ENCODE data around the gene ZFAND6.

Gene ZFAND6

DNA sequence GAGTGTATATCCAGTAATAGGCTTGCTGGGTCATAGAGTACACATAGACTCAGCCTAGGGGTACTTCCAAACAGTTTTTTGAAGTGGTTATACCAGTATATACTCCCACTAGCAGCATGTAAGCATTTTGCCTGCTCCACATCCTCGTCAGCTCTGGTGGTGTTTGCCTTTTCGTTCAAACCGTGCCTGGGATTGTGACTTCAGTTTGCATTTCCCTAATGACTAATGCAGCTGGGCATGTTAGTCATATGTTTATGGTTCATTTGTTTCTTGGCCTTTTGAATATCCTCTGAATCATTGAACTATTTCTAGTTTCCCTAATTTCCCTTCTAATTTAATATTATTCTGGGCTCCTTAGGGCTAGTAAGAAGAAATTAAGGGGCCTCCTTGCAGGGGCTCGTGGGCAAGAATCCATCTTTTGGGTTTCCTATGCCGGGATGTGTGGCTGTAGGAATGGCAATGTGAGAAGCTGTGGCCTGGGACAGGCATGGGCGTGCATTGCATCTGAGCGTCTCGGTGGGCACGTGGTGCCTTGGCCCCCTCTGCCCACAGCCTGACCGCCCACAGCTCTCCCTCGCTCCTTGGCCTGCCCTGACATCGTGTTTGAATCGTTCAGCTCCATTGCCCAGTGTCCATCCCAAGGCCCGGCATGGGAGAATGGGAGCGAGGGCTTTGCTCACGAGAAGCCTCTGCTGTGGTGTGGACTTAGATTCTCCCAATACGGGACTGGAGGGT, 119.7 kb downstream of the ZFAND6 start:
- peak overlapping the region; percentile 51 for H3K27ac ChIP-seq (ENCODE audit: low read depth, low read length)
- no peaks in the 10 kb centered on the region for H3K9me3 ChIP-seq (ENCODE audit: control insufficient read depth in 5 of 5, low read length in 5 of 5)
- H3K4me1 ChIP-seq (ENCODE audit: control insufficient read depth in 5 of 5, insufficient read depth in 5 of 5, low read length in 5 of 5), result peaks cover 2 to 71% (median 58%) of the 10 kb centered on the region in 5 donors
- H3K36me3 ChIP-seq (ENCODE audit: control insufficient read depth in 5 of 5, insufficient read depth in 5 of 5, low read length in 5 of 5), result peaks cover 2 to 91% (median 78%) of the 10 kb centered on the region in 5 donors
- no peak overlapping the region for H3K9ac ChIP-seq (ENCODE audit: low read length in 5 of 5)
- no peak overlapping the region for H3K4me3 ChIP-seq (ENCODE audit: low read depth in 1 of 5, low read length in 5 of 5)
- H3K27me3 ChIP-seq (ENCODE audit: control insufficient read depth in 5 of 5, insufficient read depth in 4 of 5, low read length in 5 of 5), result no peaks in the 10 kb centered on the region

DNA sequence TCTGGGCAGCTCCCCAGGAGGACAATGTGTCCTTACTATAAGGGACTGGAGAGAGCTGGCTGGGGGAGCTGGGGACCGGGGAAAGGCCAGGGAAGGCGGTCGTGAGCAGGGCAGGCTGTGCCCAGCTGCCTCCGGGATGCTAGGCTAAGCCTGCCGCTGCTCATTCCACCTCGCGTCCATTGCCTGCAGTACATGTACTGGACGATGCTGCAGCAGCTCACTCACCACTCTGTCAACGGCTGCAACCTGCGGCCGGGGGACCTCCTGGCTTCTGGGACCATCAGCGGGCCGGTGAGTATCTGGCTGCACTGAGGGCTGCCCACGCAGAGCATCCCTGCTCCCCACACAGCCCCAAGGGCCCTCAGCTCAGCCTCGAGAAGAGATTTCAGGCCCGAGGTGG, 120.5 kb downstream of the ZFAND6 start:
- Histone ChIP-seq H3K9me3 (ENCODE audit: control insufficient read depth in 5 of 5, low read length in 5 of 5) (no peaks in the 10 kb centered on the region), H3K36me3 (ENCODE audit: control insufficient read depth in 5 of 5, insufficient read depth in 5 of 5, low read length in 5 of 5) (peaks cover 2 to 93% (median 82%) of the 10 kb centered on the region in 5 donors), H3K27me3 (ENCODE audit: control insufficient read depth in 5 of 5, insufficient read depth in 4 of 5, low read length in 5 of 5) (no peaks in the 10 kb centered on the region), H3K9ac (ENCODE audit: low read length in 5 of 5) (peak overlapping the region in 1 of 5 donors; percentile 19), H3K27ac (ENCODE audit: low read depth, low read length) (peak overlapping the region; percentile 51), H3K4me3 (ENCODE audit: low read depth in 1 of 5, low read length in 5 of 5) (no peak overlapping the region), H3K4me1 (ENCODE audit: control insufficient read depth in 5 of 5, insufficient read depth in 5 of 5, low read length in 5 of 5) (peaks cover 2 to 63% (median 56%) of the 10 kb centered on the region in 5 donors)

DNA sequence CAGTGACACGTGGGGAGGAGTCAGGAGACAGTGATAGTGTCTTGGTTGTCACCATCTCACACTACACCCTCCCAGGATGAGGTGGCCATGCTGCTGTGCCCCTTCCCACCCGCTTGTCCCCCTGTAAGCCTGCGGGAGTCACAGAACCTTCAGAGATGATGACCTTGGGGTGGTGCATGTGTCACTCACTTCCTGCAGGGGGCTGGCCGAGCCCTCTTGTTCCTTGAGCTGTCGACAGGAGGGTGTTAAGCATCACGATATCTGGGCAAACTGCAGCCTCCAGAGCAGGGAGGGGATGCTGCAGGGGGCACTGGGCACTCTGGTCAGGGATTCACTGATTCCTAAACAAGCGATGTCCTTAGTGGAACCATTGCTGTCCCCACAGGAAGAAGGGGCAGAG, 121.0 kb downstream of the ZFAND6 start:
- Histone ChIP-seq H3K9ac (ENCODE audit: low read length in 5 of 5) (no peak overlapping the region), H3K9me3 (ENCODE audit: control insufficient read depth in 5 of 5, low read length in 5 of 5) (no peaks in the 10 kb centered on the region), H3K36me3 (ENCODE audit: control insufficient read depth in 5 of 5, insufficient read depth in 5 of 5, low read length in 5 of 5) (peaks cover 2 to 93% (median 82%) of the 10 kb centered on the region in 5 donors), H3K4me1 (ENCODE audit: control insufficient read depth in 5 of 5, insufficient read depth in 5 of 5, low read length in 5 of 5) (peaks cover 2 to 58% (median 53%) of the 10 kb centered on the region in 5 donors), H3K27ac (ENCODE audit: low read depth, low read length) (no peak overlapping the region), H3K4me3 (ENCODE audit: low read depth in 1 of 5, low read length in 5 of 5) (no peak overlapping the region), H3K27me3 (ENCODE audit: control insufficient read depth in 5 of 5, insufficient read depth in 4 of 5, low read length in 5 of 5) (no peaks in the 10 kb centered on the region)

DNA sequence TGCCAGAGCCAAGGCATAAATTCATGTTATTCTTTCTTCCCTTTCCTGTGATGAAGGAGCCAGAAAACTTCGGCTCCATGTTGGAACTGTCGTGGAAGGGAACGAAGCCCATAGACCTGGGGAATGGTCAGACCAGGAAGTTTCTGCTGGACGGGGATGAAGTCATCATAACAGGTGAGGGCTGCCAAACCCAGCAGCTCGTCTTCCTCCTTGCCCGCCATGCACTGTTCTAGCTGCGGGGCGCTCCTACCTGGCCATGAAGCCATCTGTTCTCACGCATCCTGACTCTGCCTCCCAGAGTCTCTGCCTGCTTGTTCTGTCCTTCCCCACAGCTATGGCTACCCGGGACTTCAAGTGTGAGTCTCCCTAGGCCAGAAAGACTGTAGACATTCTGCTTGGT, 121.5 kb downstream of the ZFAND6 start:
- H3K4me1 ChIP-seq (ENCODE audit: control insufficient read depth in 5 of 5, insufficient read depth in 5 of 5, low read length in 5 of 5), result peaks cover 2 to 54% (median 51%) of the 10 kb centered on the region in 5 donors
- peaks cover 2 to 96% (median 85%) of the 10 kb centered on the region in 5 donors for H3K36me3 ChIP-seq (ENCODE audit: control insufficient read depth in 5 of 5, insufficient read depth in 5 of 5, low read length in 5 of 5)
- H3K9me3 ChIP-seq (ENCODE audit: control insufficient read depth in 5 of 5, low read length in 5 of 5), result no peaks in the 10 kb centered on the region
- H3K27me3 ChIP-seq (ENCODE audit: control insufficient read depth in 5 of 5, insufficient read depth in 4 of 5, low read length in 5 of 5), result no peaks in the 10 kb centered on the region
- H3K9ac ChIP-seq (ENCODE audit: low read length in 5 of 5), result no peak overlapping the region
- no peak overlapping the region for H3K4me3 ChIP-seq (ENCODE audit: low read depth in 1 of 5, low read length in 5 of 5)
- no peak overlapping the region for H3K27ac ChIP-seq (ENCODE audit: low read depth, low read length)

DNA sequence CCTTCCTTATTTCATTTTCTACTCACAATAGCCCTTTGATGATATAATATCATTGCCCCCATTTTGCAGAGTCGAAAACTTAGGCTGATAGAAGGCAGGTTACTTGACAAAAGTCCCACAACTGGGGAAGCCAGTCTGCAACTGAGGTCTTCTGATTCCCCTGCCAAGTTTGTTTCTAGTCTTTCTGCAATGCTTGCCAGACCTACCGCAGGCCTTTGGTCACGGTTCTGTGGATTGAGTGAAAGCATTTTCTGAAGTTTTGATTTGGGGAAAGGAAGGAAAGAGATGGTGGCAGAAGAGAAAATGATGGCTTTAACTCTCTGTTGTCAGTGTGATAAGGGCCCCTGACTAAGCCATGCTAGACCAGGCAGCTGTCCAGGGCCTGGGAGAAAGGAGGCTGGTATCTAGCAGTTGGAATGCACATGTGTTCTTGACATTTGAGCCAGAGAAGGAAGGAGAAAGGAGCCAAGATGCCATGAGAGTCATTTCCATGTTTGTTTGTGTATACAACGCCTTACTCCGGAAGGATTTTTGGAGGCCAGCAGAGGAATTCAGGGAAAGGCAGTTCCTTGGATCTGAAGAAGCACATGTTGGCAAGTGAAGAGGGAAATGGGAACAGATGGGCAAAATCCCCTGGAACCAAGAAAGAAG, 123.3 kb downstream of the ZFAND6 start:
- Histone ChIP-seq H3K4me1 (ENCODE audit: control insufficient read depth in 5 of 5, insufficient read depth in 5 of 5, low read length in 5 of 5) (peaks cover 2 to 48% (median 41%) of the 10 kb centered on the region in 5 donors), H3K27ac (ENCODE audit: low read depth, low read length) (no peak overlapping the region), H3K9me3 (ENCODE audit: control insufficient read depth in 5 of 5, low read length in 5 of 5) (no peaks in the 10 kb centered on the region), H3K4me3 (ENCODE audit: low read depth in 1 of 5, low read length in 5 of 5) (no peak overlapping the region), H3K27me3 (ENCODE audit: control insufficient read depth in 5 of 5, insufficient read depth in 4 of 5, low read length in 5 of 5) (no peaks in the 10 kb centered on the region), H3K36me3 (ENCODE audit: control insufficient read depth in 5 of 5, insufficient read depth in 5 of 5, low read length in 5 of 5) (peaks cover 4 to 96% (median 87%) of the 10 kb centered on the region in 5 donors), H3K9ac (ENCODE audit: low read length in 5 of 5) (no peak overlapping the region)

DNA sequence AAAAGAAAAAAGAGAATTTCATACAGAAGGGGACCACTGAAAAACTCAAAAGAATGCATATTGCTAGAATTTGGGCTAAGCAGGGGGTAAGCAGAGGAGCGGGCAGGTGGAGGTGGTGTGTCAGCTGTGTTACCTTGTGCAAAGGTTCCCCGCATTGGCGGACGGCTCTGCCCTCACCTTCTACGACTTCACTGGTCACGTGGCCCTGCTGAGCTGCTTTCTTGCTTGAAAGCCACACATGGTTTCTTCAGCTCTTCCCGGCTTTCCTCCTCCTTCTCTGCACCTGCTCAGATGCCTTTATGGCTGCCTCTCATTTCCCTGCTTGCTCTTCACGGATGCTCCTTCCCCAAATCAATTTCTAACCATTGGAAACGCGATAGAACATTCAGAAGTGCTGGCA, 123.8 kb downstream of the ZFAND6 start:
- H3K9ac ChIP-seq (ENCODE audit: low read length in 5 of 5), result no peak overlapping the region
- no peaks in the 10 kb centered on the region for H3K27me3 ChIP-seq (ENCODE audit: control insufficient read depth in 5 of 5, insufficient read depth in 4 of 5, low read length in 5 of 5)
- H3K9me3 ChIP-seq (ENCODE audit: control insufficient read depth in 5 of 5, low read length in 5 of 5), result no peaks in the 10 kb centered on the region
- peaks cover 2 to 54% (median 41%) of the 10 kb centered on the region in 5 donors for H3K4me1 ChIP-seq (ENCODE audit: control insufficient read depth in 5 of 5, insufficient read depth in 5 of 5, low read length in 5 of 5)
- peaks cover 6 to 92% (median 86%) of the 10 kb centered on the region in 5 donors for H3K36me3 ChIP-seq (ENCODE audit: control insufficient read depth in 5 of 5, insufficient read depth in 5 of 5, low read length in 5 of 5)
- no peak overlapping the region for H3K4me3 ChIP-seq (ENCODE audit: low read depth in 1 of 5, low read length in 5 of 5)
- no peak overlapping the region for H3K27ac ChIP-seq (ENCODE audit: low read depth, low read length)

DNA sequence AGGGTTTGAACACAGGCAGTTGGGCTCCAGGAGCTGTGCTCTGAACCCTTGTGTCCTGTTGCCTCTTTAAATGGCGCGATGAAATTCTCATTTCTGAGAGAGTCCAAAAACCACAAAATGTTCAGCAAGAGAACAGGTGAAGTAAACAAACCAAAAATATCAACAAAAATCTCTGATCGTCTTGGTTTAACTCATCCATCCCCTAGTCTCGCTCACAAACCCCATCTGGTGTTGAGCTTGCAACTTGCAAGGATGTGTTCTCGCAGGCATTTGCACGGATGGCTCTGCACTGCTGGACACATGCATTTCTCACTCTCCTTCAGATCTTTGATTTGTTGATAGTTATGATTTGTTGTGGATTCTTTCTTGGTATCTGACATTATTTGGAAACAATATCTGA, 124.4 kb downstream of the ZFAND6 start:
- Histone ChIP-seq H3K27ac (ENCODE audit: low read depth, low read length) (no peak overlapping the region), H3K9ac (ENCODE audit: low read length in 5 of 5) (no peak overlapping the region), H3K4me3 (ENCODE audit: low read depth in 1 of 5, low read length in 5 of 5) (no peak overlapping the region), H3K27me3 (ENCODE audit: control insufficient read depth in 5 of 5, insufficient read depth in 4 of 5, low read length in 5 of 5) (no peaks in the 10 kb centered on the region), H3K9me3 (ENCODE audit: control insufficient read depth in 5 of 5, low read length in 5 of 5) (no peaks in the 10 kb centered on the region), H3K4me1 (ENCODE audit: control insufficient read depth in 5 of 5, insufficient read depth in 5 of 5, low read length in 5 of 5) (peaks cover 2 to 54% (median 39%) of the 10 kb centered on the region in 5 donors), H3K36me3 (ENCODE audit: control insufficient read depth in 5 of 5, insufficient read depth in 5 of 5, low read length in 5 of 5) (peaks cover 6 to 92% (median 88%) of the 10 kb centered on the region in 5 donors)

DNA sequence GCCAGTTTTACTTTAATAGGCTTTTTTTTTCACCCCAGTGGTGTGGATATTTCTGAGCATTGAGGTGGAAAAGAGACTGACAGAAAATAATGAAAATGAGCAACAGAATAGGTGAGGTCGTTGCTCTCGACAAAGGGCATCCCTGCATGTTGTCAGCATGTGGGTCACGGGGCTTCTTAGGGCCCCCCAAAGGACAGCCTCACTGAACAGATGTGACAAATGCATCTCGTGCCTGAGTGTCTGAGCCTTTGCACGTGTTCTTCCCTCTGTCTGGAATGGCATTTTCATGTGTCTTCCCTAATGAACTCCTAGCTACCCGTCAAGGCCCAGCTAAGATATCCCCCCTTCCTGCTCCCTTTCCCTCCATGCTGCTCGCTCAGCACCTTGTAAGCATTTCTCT, 125.1 kb downstream of the ZFAND6 start:
- no peak overlapping the region for H3K4me3 ChIP-seq (ENCODE audit: low read depth in 1 of 5, low read length in 5 of 5)
- no peak overlapping the region for H3K9ac ChIP-seq (ENCODE audit: low read length in 5 of 5)
- H3K4me1 ChIP-seq (ENCODE audit: control insufficient read depth in 5 of 5, insufficient read depth in 5 of 5, low read length in 5 of 5), result peaks cover 2 to 50% (median 33%) of the 10 kb centered on the region in 5 donors
- peaks cover 6 to 87% (median 84%) of the 10 kb centered on the region in 5 donors for H3K36me3 ChIP-seq (ENCODE audit: control insufficient read depth in 5 of 5, insufficient read depth in 5 of 5, low read length in 5 of 5)
- H3K9me3 ChIP-seq (ENCODE audit: control insufficient read depth in 5 of 5, low read length in 5 of 5), result no peaks in the 10 kb centered on the region
- no peak overlapping the region for H3K27ac ChIP-seq (ENCODE audit: low read depth, low read length)
- H3K27me3 ChIP-seq (ENCODE audit: control insufficient read depth in 5 of 5, insufficient read depth in 4 of 5, low read length in 5 of 5), result no peaks in the 10 kb centered on the region

DNA sequence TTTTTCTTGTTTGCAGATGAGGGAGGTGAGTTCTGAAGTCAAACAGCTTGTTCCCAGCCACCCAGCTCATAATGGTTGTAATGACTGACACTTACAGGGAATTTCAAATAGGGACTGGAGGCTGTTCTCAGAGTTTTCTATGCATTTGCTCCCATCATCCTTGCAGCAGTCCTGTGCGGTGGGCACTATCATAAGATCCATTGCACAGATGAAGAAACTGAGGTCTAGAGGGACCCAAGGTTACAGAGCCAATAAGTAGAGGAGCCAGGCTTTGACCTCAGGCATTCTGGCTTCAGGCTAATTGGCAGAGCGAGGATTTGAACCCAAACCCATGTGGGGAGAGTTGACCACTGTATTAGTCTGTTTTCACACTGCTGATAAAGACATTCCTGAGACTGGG, 125.7 kb downstream of the ZFAND6 start:
- no peak overlapping the region for H3K4me3 ChIP-seq (ENCODE audit: low read depth in 1 of 5, low read length in 5 of 5)
- H3K4me1 ChIP-seq (ENCODE audit: control insufficient read depth in 5 of 5, insufficient read depth in 5 of 5, low read length in 5 of 5), result peaks cover 2 to 44% (median 32%) of the 10 kb centered on the region in 5 donors

DNA sequence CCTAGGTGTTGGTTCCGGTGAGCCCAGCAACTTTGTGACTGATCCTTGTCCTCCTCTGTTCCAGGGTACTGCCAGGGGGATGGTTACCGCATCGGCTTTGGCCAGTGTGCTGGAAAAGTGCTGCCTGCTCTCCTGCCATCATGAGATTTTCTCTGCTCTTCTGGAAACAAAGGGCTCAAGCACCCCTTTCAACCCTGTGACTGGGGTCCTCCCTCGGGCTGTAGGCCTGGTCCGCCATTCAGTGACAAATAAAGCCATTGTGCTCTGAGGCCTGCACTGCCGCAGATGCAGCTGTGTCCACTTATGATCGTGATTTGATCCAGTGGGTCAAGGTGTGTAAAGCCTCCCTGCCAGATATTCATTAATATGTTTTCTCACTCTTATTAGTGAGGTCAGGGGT, 126.6 kb downstream of the ZFAND6 start:
- peaks cover 2 to 35% (median 23%) of the 10 kb centered on the region in 5 donors for H3K4me1 ChIP-seq (ENCODE audit: control insufficient read depth in 5 of 5, insufficient read depth in 5 of 5, low read length in 5 of 5)
- H3K27me3 ChIP-seq (ENCODE audit: control insufficient read depth in 5 of 5, insufficient read depth in 4 of 5, low read length in 5 of 5), result no peaks in the 10 kb centered on the region
- H3K4me3 ChIP-seq (ENCODE audit: low read depth in 1 of 5, low read length in 5 of 5), result no peak overlapping the region
- peaks cover 6 to 71% (median 69%) of the 10 kb centered on the region in 5 donors for H3K36me3 ChIP-seq (ENCODE audit: control insufficient read depth in 5 of 5, insufficient read depth in 5 of 5, low read length in 5 of 5)
- H3K27ac ChIP-seq (ENCODE audit: low read depth, low read length), result no peak overlapping the region
- H3K9ac ChIP-seq (ENCODE audit: low read length in 5 of 5), result no peak overlapping the region
- H3K9me3 ChIP-seq (ENCODE audit: control insufficient read depth in 5 of 5, low read length in 5 of 5), result no peaks in the 10 kb centered on the region

More for the DNA sequence above, 125.7 kb downstream of the ZFAND6 start:
- H3K36me3 ChIP-seq (ENCODE audit: control insufficient read depth in 5 of 5, insufficient read depth in 5 of 5, low read length in 5 of 5), result peaks cover 6 to 81% (median 78%) of the 10 kb centered on the region in 5 donors
- no peaks in the 10 kb centered on the region for H3K9me3 ChIP-seq (ENCODE audit: control insufficient read depth in 5 of 5, low read length in 5 of 5)
- H3K9ac ChIP-seq (ENCODE audit: low read length in 5 of 5), result no peak overlapping the region
- H3K27me3 ChIP-seq (ENCODE audit: control insufficient read depth in 5 of 5, insufficient read depth in 4 of 5, low read length in 5 of 5), result no peaks in the 10 kb centered on the region
- H3K27ac ChIP-seq (ENCODE audit: low read depth, low read length), result no peak overlapping the region
